ENCODE data around the gene ANXA4.
"Not testable (repeated sequence)": the region's sequence is repeated elsewhere in the genome, so short reads cannot be mapped to it uniquely, and the experiment has no call there.

Gene ANXA4

DNA sequence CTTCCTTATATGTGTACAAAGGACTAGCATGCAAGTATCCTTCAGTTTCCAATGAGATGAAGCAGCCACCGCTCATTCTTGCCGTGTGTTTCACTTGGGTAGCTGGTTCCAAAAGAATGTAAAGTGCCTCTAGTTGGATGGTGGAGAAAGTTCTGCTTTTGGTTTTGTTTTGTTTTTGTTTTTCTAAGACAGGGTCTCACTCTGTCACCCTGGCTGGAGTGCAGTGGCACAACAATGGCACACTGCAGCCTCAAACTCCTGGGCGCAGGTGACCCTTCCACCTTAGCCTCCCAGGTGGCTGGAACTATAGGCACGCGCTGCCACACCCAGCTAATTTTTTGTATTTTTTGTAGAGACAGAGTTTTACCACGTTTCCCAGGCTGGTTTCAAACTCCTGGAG lies 8.3 kb downstream of the ANXA4 start:
- Histone ChIP-seq H3K9me3 (ENCODE audit: control insufficient read depth in 5 of 5, low read length in 5 of 5) (no peaks in the 10 kb centered on the region), H3K27ac (ENCODE audit: low read depth, low read length) (no peak overlapping the region), H3K4me3 (ENCODE audit: low read depth in 1 of 5, low read length in 5 of 5) (no peak overlapping the region), H3K36me3 (ENCODE audit: control insufficient read depth in 5 of 5, insufficient read depth in 5 of 5, low read length in 5 of 5) (peaks cover 0 to 2% (median 0%) of the 10 kb centered on the region in 5 donors), H3K9ac (ENCODE audit: low read length in 5 of 5) (peak overlapping the region in 1 of 5 donors; percentile 25), H3K4me1 (ENCODE audit: control insufficient read depth in 5 of 5, insufficient read depth in 5 of 5, low read length in 5 of 5) (peaks cover 0 to 16% (median 11%) of the 10 kb centered on the region in 5 donors), H3K27me3 (ENCODE audit: control insufficient read depth in 5 of 5, insufficient read depth in 4 of 5, low read length in 5 of 5) (no peaks in the 10 kb centered on the region)

GRCh38 chr2:69753659-69754363 lies 11.9 kb downstream of the ANXA4 start:
- Histone ChIP-seq H3K9me3 (ENCODE audit: control insufficient read depth in 5 of 5, low read length in 5 of 5) (no peaks in the 10 kb centered on the region), H3K4me1 (ENCODE audit: control insufficient read depth in 5 of 5, insufficient read depth in 5 of 5, low read length in 5 of 5) (peaks cover 0 to 18% (median 15%) of the 10 kb centered on the region in 5 donors), H3K27ac (ENCODE audit: low read depth, low read length) (no peak overlapping the region), H3K9ac (ENCODE audit: low read length in 5 of 5) (peak overlapping the region in 1 of 5 donors; percentile 11), H3K27me3 (ENCODE audit: control insufficient read depth in 5 of 5, insufficient read depth in 4 of 5, low read length in 5 of 5) (no peaks in the 10 kb centered on the region), H3K36me3 (ENCODE audit: control insufficient read depth in 5 of 5, insufficient read depth in 5 of 5, low read length in 5 of 5) (peaks cover 0 to 9% (median 2%) of the 10 kb centered on the region in 5 donors), H3K4me3 (ENCODE audit: low read depth in 1 of 5, low read length in 5 of 5) (no peak overlapping the region)

GRCh38 chr2:69754633-69755032 lies 12.7 kb downstream of the ANXA4 start:
- no peaks in the 10 kb centered on the region for H3K27me3 ChIP-seq (ENCODE audit: control insufficient read depth in 5 of 5, insufficient read depth in 4 of 5, low read length in 5 of 5)
- peaks cover 0 to 18% (median 15%) of the 10 kb centered on the region in 5 donors for H3K4me1 ChIP-seq (ENCODE audit: control insufficient read depth in 5 of 5, insufficient read depth in 5 of 5, low read length in 5 of 5)
- peaks cover 0 to 9% (median 2%) of the 10 kb centered on the region in 5 donors for H3K36me3 ChIP-seq (ENCODE audit: control insufficient read depth in 5 of 5, insufficient read depth in 5 of 5, low read length in 5 of 5)
- H3K27ac ChIP-seq (ENCODE audit: low read depth, low read length): peak overlapping the region; percentile 26
- no peaks in the 10 kb centered on the region for H3K9me3 ChIP-seq (ENCODE audit: control insufficient read depth in 5 of 5, low read length in 5 of 5)
- H3K9ac ChIP-seq (ENCODE audit: low read length in 5 of 5): peak overlapping the region in 4 of 5 donors; percentile 6 to 39 (median 24)
- H3K4me3 ChIP-seq (ENCODE audit: low read depth in 1 of 5, low read length in 5 of 5): peak overlapping the region in 4 of 5 donors; percentile 25 to 33 (median 29)

- Histone ChIP-seq H3K4me3 (ENCODE audit: low read depth in 1 of 5, low read length in 5 of 5) (no peak overlapping the region), H3K36me3 (ENCODE audit: control insufficient read depth in 5 of 5, insufficient read depth in 5 of 5, low read length in 5 of 5) (peaks cover 0 to 9% (median 2%) of the 10 kb centered on the region in 5 donors), H3K9ac (ENCODE audit: low read length in 5 of 5) (no peak overlapping the region), H3K9me3 (ENCODE audit: control insufficient read depth in 5 of 5, low read length in 5 of 5) (no peaks in the 10 kb centered on the region), H3K27ac (ENCODE audit: low read depth, low read length) (no peak overlapping the region), H3K4me1 (ENCODE audit: control insufficient read depth in 5 of 5, insufficient read depth in 5 of 5, low read length in 5 of 5) (peaks cover 0 to 17% (median 15%) of the 10 kb centered on the region in 5 donors), H3K27me3 (ENCODE audit: control insufficient read depth in 5 of 5, insufficient read depth in 4 of 5, low read length in 5 of 5) (no peaks in the 10 kb centered on the region)
Measured at GRCh38 chr2:69755862-69756467, 14.0 kb downstream of the ANXA4 start.

DNA sequence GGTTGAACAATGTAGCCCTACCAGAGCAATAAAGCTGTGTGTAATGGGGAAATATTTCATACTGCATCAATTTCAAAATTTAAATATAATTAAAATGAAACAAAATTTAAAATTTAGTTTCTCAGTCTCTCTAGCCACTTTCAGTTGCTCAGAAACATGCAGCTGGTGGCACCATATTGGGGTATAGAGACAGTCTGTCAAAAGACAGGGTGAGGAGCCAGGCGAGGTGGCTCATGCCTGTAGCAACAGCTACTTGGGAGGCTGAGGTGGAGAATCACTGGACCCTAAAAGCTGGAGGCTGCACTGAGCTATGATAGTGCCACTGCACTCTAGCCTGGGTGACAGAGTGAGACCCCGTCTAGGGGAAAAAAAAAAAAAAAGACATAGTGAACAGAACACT lies 20.1 kb downstream of the ANXA4 start:
- Histone ChIP-seq H3K9ac (ENCODE audit: low read length in 5 of 5) (no peak overlapping the region), H3K36me3 (ENCODE audit: control insufficient read depth in 5 of 5, insufficient read depth in 5 of 5, low read length in 5 of 5) (peaks cover 0 to 9% (median 3%) of the 10 kb centered on the region in 5 donors), H3K27me3 (ENCODE audit: control insufficient read depth in 5 of 5, insufficient read depth in 4 of 5, low read length in 5 of 5) (no peaks in the 10 kb centered on the region), H3K4me1 (ENCODE audit: control insufficient read depth in 5 of 5, insufficient read depth in 5 of 5, low read length in 5 of 5) (peaks cover 0 to 14% (median 11%) of the 10 kb centered on the region in 5 donors), H3K27ac (ENCODE audit: low read depth, low read length) (peak overlapping the region; percentile 59), H3K4me3 (ENCODE audit: low read depth in 1 of 5, low read length in 5 of 5) (no peak overlapping the region), H3K9me3 (ENCODE audit: control insufficient read depth in 5 of 5, low read length in 5 of 5) (no peaks in the 10 kb centered on the region)

- H3K4me3 ChIP-seq (ENCODE audit: low read depth in 1 of 5, low read length in 5 of 5): no peak overlapping the region
- peak overlapping the region in 3 of 5 donors; percentile 10 to 51 (median 48) for H3K9ac ChIP-seq (ENCODE audit: low read length in 5 of 5)
- H3K4me1 ChIP-seq (ENCODE audit: control insufficient read depth in 5 of 5, insufficient read depth in 5 of 5, low read length in 5 of 5): peaks cover 0 to 19% (median 16%) of the 10 kb centered on the region in 5 donors
- no peaks in the 10 kb centered on the region for H3K27me3 ChIP-seq (ENCODE audit: control insufficient read depth in 5 of 5, insufficient read depth in 4 of 5, low read length in 5 of 5)
- no peaks in the 10 kb centered on the region for H3K9me3 ChIP-seq (ENCODE audit: control insufficient read depth in 5 of 5, low read length in 5 of 5)
- peaks cover 0 to 5% (median 3%) of the 10 kb centered on the region in 5 donors for H3K36me3 ChIP-seq (ENCODE audit: control insufficient read depth in 5 of 5, insufficient read depth in 5 of 5, low read length in 5 of 5)
- peak overlapping the region; percentile 59 for H3K27ac ChIP-seq (ENCODE audit: low read depth, low read length)
Measured at GRCh38 chr2:69762513-69763494, 20.9 kb downstream of the ANXA4 start.

GRCh38 chr2:69763831-69764230 lies 21.9 kb downstream of the ANXA4 start:
- H3K9ac ChIP-seq (ENCODE audit: low read length in 5 of 5); H3K36me3 ChIP-seq (ENCODE audit: control insufficient read depth in 5 of 5, insufficient read depth in 5 of 5, low read length in 5 of 5); H3K27ac ChIP-seq (ENCODE audit: low read depth, low read length); H3K4me3 ChIP-seq (ENCODE audit: low read depth in 1 of 5, low read length in 5 of 5); H3K27me3 ChIP-seq (ENCODE audit: control insufficient read depth in 5 of 5, insufficient read depth in 4 of 5, low read length in 5 of 5); H3K9me3 ChIP-seq (ENCODE audit: control insufficient read depth in 5 of 5, low read length in 5 of 5): not testable (repeated sequence)
- peaks cover 0 to 19% (median 16%) of the 10 kb centered on the region in 5 donors for H3K4me1 ChIP-seq (ENCODE audit: control insufficient read depth in 5 of 5, insufficient read depth in 5 of 5, low read length in 5 of 5)

DNA sequence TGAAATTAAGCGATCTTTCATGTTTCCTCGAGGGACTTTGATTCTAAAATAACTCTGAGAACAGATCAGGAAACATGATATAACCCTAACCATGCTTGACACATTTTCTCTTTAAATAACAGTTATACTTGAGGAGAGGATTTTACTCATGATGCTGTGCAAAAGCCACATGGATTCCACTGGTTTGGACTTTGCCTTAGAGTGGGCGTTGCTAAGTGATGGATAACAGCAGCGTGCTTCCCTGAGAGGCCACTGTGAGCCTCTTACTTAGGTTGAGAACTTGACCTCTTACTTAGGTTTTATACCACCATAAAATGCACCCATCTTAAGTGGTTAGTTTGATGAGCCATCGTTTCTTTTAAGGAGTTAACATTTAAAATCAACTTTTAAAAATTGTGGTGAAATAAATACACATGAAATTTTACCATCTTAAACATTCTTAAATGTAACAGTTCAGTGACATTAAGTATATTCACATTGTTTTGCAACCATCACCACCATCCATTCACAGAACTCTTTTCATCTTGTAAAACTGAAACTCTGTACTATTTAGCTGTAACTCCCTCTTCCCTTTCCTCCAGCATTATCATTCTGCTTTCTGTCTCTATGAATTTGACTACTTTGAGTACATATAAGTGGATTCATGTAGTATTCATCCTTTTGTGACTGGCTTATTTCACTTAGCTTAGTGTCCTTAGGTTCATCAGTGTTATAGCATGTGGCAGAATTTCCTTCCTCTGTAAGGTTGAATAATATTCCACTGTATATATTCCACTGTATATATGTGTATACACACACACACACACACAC lies 22.6 kb downstream of the ANXA4 start:
- H3K4me3 ChIP-seq (ENCODE audit: low read depth in 1 of 5, low read length in 5 of 5): no peak overlapping the region
- peaks cover 0 to 19% (median 16%) of the 10 kb centered on the region in 5 donors for H3K4me1 ChIP-seq (ENCODE audit: control insufficient read depth in 5 of 5, insufficient read depth in 5 of 5, low read length in 5 of 5)
- no peaks in the 10 kb centered on the region for H3K27me3 ChIP-seq (ENCODE audit: control insufficient read depth in 5 of 5, insufficient read depth in 4 of 5, low read length in 5 of 5)
- peaks cover 0 to 3% (median 0%) of the 10 kb centered on the region in 5 donors for H3K36me3 ChIP-seq (ENCODE audit: control insufficient read depth in 5 of 5, insufficient read depth in 5 of 5, low read length in 5 of 5)
- H3K9me3 ChIP-seq (ENCODE audit: control insufficient read depth in 5 of 5, low read length in 5 of 5): no peaks in the 10 kb centered on the region
- H3K9ac ChIP-seq (ENCODE audit: low read length in 5 of 5): no peak overlapping the region
- no peak overlapping the region for H3K27ac ChIP-seq (ENCODE audit: low read depth, low read length)

- H3K36me3 ChIP-seq (ENCODE audit: control insufficient read depth in 5 of 5, insufficient read depth in 5 of 5, low read length in 5 of 5): peaks cover 0 to 3% (median 0%) of the 10 kb centered on the region in 5 donors
- no peak overlapping the region for H3K27ac ChIP-seq (ENCODE audit: low read depth, low read length)
- no peaks in the 10 kb centered on the region for H3K9me3 ChIP-seq (ENCODE audit: control insufficient read depth in 5 of 5, low read length in 5 of 5)
- H3K4me3 ChIP-seq (ENCODE audit: low read depth in 1 of 5, low read length in 5 of 5): no peak overlapping the region
- no peaks in the 10 kb centered on the region for H3K27me3 ChIP-seq (ENCODE audit: control insufficient read depth in 5 of 5, insufficient read depth in 4 of 5, low read length in 5 of 5)
- H3K9ac ChIP-seq (ENCODE audit: low read length in 5 of 5): no peak overlapping the region
- H3K4me1 ChIP-seq (ENCODE audit: control insufficient read depth in 5 of 5, insufficient read depth in 5 of 5, low read length in 5 of 5): peaks cover 0 to 25% (median 18%) of the 10 kb centered on the region in 5 donors
Measured at GRCh38 chr2:69765096-69765380, 23.1 kb downstream of the ANXA4 start.

All from subcutaneous abdominal adipose tissue (tissue), 5 donors.